ENCODE measurements around the gene GCH1. TPM values are rescaled to one million over a fixed set of nuclear protein-coding genes. Genes with fewer than 3 reads are reported as not detected.
A peak's percentile ranks its signal among the peaks of the same experiment; 100 is the strongest.

Gene GCH1
- polyA plus RNA-seq, 3 donors, result 55.3 to 68.6 (median 63.3) TPM

DNA sequence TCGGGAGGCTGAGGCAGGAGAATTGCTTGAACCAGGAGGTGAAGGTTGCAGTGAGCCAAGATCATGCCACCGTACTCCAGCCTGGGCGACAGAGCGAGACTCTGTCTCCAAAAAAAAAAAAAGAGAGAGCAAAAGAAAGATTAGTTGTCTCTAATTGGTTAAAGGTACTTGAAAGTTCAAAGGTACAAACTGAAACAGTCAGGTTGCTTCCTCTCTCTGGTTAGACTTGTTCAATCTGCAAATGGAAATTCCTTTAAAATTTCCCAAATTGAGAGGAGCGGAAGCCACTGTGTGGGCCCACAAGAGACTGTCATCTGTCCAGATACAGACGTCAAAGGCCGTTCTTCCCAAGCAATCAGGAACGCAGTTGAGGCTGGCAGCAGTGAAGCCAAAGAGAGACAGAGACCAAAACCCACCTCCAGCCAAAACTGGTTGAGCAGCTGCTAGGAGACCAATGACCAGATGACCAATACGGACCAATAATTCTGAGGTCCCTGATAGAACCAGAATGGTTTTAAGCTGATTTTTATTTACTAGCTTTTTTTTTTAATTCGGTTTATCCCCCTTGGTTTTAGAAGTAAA, 63.6 kb downstream of the GCH1 start:
- Histone ChIP-seq H2AFZ (ENCODE audit: insufficient read depth, low read depth, low read length, poor library complexity, severe bottlenecking) (no peak overlapping the region), H4K20me1 (ENCODE audit: insufficient read depth, low read length) (peaks cover 21% of the 10 kb centered on the region), H3K27ac (ENCODE audit: low read depth in 1 of 2, low read length in 2 of 2) (no peak overlapping the region), H3K79me2 (ENCODE audit: insufficient read depth, low read length) (no peaks in the 10 kb centered on the region), H3K36me3 (replicated peaks in 1 of 2; ENCODE audit: control insufficient read depth in 1 of 2, insufficient read depth in 2 of 2, low read length in 2 of 2) (peaks cover 23 to 51% of the 10 kb centered on the region in 2 donors), H3K9ac (ENCODE audit: insufficient read depth, low read length, poor library complexity, severe bottlenecking) (no peak overlapping the region), H3K9me3 (replicated peaks in 1 of 2; ENCODE audit: control insufficient read depth in 1 of 2, insufficient read depth in 1 of 2, low read length in 2 of 2) (no peaks in the 10 kb centered on the region), H3K4me3 (replicated peaks in 1 of 3; ENCODE audit: low read depth in 2 of 3, low read length in 3 of 3) (no peak overlapping the region), H3K27me3 (ENCODE audit: control insufficient read depth in 2 of 2, insufficient read depth in 2 of 2, low read length in 2 of 2) (no peaks in the 10 kb centered on the region), H3K4me1 (ENCODE audit: control insufficient read depth in 1 of 2, insufficient read depth in 2 of 2, low read length in 2 of 2) (no peaks in the 10 kb centered on the region), H3K4me2 (replicated peaks; ENCODE audit: extremely low read depth, low read length, poor library complexity, severe bottlenecking) (no peak overlapping the region)
- intact Hi-C loops (cut with micrococcal nuclease), result no loop called here
- H3K27ac Mint-ChIP-seq, result peak overlapping the region in 2 of 7 donors; percentile 60 to 73
- H3K36me3 Mint-ChIP-seq, result peaks cover 52 to 59% of the 10 kb centered on the region in 2 donors
- no peak for DNase-seq
- peaks cover 0 to 1% (median 0%) of the 10 kb centered on the region in 3 donors for H3K27me3 Mint-ChIP-seq (ENCODE audit: low read depth in 3 of 3)
- no peak overlapping the region for H3K4me3 Mint-ChIP-seq
- WGBS (ENCODE audit: insufficient coverage), result 100% methylated on average over 6 of the region's 10 CpGs
- TF ChIP-seq, protein P1, sequence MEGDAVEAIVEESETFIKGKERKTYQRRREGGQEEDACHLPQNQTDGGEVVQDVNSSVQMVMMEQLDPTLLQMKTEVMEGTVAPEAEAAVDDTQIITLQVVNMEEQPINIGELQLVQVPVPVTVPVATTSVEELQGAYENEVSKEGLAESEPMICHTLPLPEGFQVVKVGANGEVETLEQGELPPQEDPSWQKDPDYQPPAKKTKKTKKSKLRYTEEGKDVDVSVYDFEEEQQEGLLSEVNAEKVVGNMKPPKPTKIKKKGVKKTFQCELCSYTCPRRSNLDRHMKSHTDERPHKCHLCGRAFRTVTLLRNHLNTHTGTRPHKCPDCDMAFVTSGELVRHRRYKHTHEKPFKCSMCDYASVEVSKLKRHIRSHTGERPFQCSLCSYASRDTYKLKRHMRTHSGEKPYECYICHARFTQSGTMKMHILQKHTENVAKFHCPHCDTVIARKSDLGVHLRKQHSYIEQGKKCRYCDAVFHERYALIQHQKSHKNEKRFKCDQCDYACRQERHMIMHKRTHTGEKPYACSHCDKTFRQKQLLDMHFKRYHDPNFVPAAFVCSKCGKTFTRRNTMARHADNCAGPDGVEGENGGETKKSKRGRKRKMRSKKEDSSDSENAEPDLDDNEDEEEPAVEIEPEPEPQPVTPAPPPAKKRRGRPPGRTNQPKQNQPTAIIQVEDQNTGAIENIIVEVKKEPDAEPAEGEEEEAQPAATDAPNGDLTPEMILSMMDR (IDR thresholded peaks at IDR 0.05), result no peak
- peaks cover 0 to 2% (median 0%) of the 10 kb centered on the region in 7 donors for H3K9me3 Mint-ChIP-seq
- peaks cover 9% of the 10 kb centered on the region for H3K4me1 Mint-ChIP-seq

DNA sequence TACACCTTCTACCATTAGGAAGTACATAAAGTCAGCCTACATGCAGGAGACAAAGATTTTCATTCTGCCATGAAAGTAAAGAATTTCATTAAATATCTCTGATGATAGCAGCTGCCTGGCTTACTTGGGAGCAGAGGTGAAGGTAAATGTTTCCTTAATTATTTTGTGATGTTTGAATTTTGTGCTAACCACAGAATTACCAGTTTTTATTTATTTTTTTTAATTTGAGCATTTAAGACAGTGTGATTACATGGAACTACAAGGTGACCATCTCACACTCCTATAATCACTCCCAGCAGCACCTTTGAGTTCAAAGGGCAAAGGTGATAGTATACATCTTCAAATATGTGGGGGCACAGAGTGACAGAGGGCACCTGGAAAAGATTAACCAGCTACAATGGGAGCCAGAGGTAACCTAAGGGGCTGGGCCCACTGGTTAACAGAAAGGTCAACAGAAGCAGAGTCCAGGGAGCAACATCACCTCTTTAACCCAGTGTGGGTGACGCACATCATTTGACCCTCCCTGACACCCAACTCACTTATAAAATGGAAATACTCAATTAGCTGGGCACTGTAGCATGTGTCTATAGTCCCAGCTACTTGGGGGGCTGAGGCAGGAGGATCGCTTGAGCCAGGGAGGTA, 65.0 kb downstream of the GCH1 start:
- no peak overlapping the region for H2AFZ ChIP-seq (ENCODE audit: insufficient read depth, low read depth, low read length, poor library complexity, severe bottlenecking)
- H3K4me3 ChIP-seq (replicated peaks in 1 of 3; ENCODE audit: low read depth in 2 of 3, low read length in 3 of 3), result no peak overlapping the region
- H3K79me2 ChIP-seq (ENCODE audit: insufficient read depth, low read length), result no peaks in the 10 kb centered on the region
- H3K9ac ChIP-seq (ENCODE audit: insufficient read depth, low read length, poor library complexity, severe bottlenecking), result no peak overlapping the region
- WGBS (ENCODE audit: insufficient coverage), result no CpG with 5 or more reads among the region's 2 CpGs
- Mint-ChIP-seq H3K4me3 (no peak overlapping the region), H3K27me3 (ENCODE audit: low read depth in 3 of 3) (peaks cover 0 to 1% (median 0%) of the 10 kb centered on the region in 3 donors), H3K27ac (no peak overlapping the region), H3K36me3 (peaks cover 41 to 49% of the 10 kb centered on the region in 2 donors), H3K4me1 (peaks cover 9% of the 10 kb centered on the region), H3K9me3 (peaks cover 0 to 2% (median 0%) of the 10 kb centered on the region in 7 donors)
- peaks cover 15% of the 10 kb centered on the region for H4K20me1 ChIP-seq (ENCODE audit: insufficient read depth, low read length)
- no peak overlapping the region for H3K4me2 ChIP-seq (replicated peaks; ENCODE audit: extremely low read depth, low read length, poor library complexity, severe bottlenecking)
- H3K4me1 ChIP-seq (ENCODE audit: control insufficient read depth in 1 of 2, insufficient read depth in 2 of 2, low read length in 2 of 2), result no peaks in the 10 kb centered on the region
- peaks cover 23 to 37% of the 10 kb centered on the region in 2 donors for H3K36me3 ChIP-seq (replicated peaks in 1 of 2; ENCODE audit: control insufficient read depth in 1 of 2, insufficient read depth in 2 of 2, low read length in 2 of 2)
- intact Hi-C loops (cut with micrococcal nuclease), result no loop called here
- H3K27me3 ChIP-seq (ENCODE audit: control insufficient read depth in 2 of 2, insufficient read depth in 2 of 2, low read length in 2 of 2), result no peaks in the 10 kb centered on the region
- no peak for DNase-seq
- H3K27ac ChIP-seq (ENCODE audit: low read depth in 1 of 2, low read length in 2 of 2), result no peak overlapping the region
- TF ChIP-seq, protein P1 (IDR thresholded peaks at IDR 0.05), result no peak
- H3K9me3 ChIP-seq (replicated peaks in 1 of 2; ENCODE audit: control insufficient read depth in 1 of 2, insufficient read depth in 1 of 2, low read length in 2 of 2), result no peaks in the 10 kb centered on the region
